SU-DHL-6 (cell line): ENCODE results near the gene GRIK1.

Experiments
- H2AFZ ChIP-seq: fragments of 200-600 bp; sonication (generic); 2 replicates; pipeline ENCODE4 v1.6.1; 2014; ENCODE audit warnings: low read depth, mild to moderate bottlenecking, moderate library complexity, mixed read lengths, antibody characterized with exemption, low read length; ENCODE audit not compliant: severe bottlenecking
- H3F3A ChIP-seq: fragments of 200-600 bp; shearing (Covaris generic); 2 replicates; pipeline ENCODE4 v1.6.0; 2016; ENCODE audit warnings: antibody characterized with exemption, mild to moderate bottlenecking; ENCODE audit not compliant: insufficient read depth
- H3K27ac ChIP-seq: fragments of 200-600 bp; sonication (generic); 2 replicates; pipeline ENCODE4 v1.5.1; 2016; ENCODE audit warnings: low read depth, mild to moderate bottlenecking, low read length, moderate library complexity, mixed read lengths
- H3K27me3 ChIP-seq: fragments of 200-600 bp; sonication (generic), shearing (Covaris generic); 2 replicates; pipeline ENCODE4 v1.6.0; 2014; ENCODE audit warnings: mild to moderate bottlenecking, low read length
- H3K36me3 ChIP-seq: fragments of 200-600 bp; sonication (generic); 2 replicates; pipeline ENCODE4 v1.6.1; 2014; ENCODE audit warnings: mild to moderate bottlenecking, low read length, mixed read lengths
- H3K4me2 ChIP-seq: fragments of 300-600, 200-600 bp; shearing (Covaris generic), sonication (generic); 2 replicates; pipeline ENCODE4 v1.6.0; 2014; ENCODE audit warnings: low read length, low read depth, mild to moderate bottlenecking; ENCODE audit not compliant: poor library complexity, severe bottlenecking
- H3K4me3 ChIP-seq: fragments of 200-600 bp; sonication (generic); 2 replicates; pipeline ENCODE4 v1.5.1; 2014; ENCODE audit warnings: antibody characterized with exemption, low read length, mild to moderate bottlenecking, mixed read lengths; ENCODE audit not compliant: insufficient read depth, poor library complexity, severe bottlenecking
- H3K79me2 ChIP-seq: fragments of 200-600 bp; sonication (generic); 2 replicates; pipeline ENCODE4 v1.6.1; 2014; ENCODE audit warnings: mild to moderate bottlenecking, low read length, moderate library complexity; ENCODE audit not compliant: insufficient read depth
- H3K9ac ChIP-seq: fragments of 200-600 bp; sonication (generic); 2 replicates; pipeline ENCODE4 v1.7.0; 2014; ENCODE audit warnings: mild to moderate bottlenecking, low read length
- H3K9me2 ChIP-seq: fragments of 200-600 bp; sonication (generic); replicated peaks from 2 replicates; pipeline ENCODE4 v1.6.1; 2014; ENCODE audit warnings: low read length; ENCODE audit not compliant: insufficient read depth
- H3K9me3 ChIP-seq: fragments of 200-600 bp; sonication (generic); 2 replicates; pipeline ENCODE4 v1.6.1; 2014; ENCODE audit warnings: low read length, mixed read lengths; ENCODE audit not compliant: insufficient read depth
- H4K20me1 ChIP-seq: fragments of 200-600 bp; sonication (generic); 2 replicates; pipeline ENCODE4 v1.6.1; 2014; ENCODE audit warnings: low read depth, mild to moderate bottlenecking, antibody characterized with exemption, low read length, moderate library complexity, mixed read lengths
- CTCF ChIP-seq: fragments of 200-600 bp; sonication (generic); IDR thresholded peaks from one replicate; pipeline ENCODE4 v1.5.1; 2017; ENCODE audit warnings: antibody characterized with exemption, mild to moderate bottlenecking, low read length, moderate library complexity; ENCODE audit not compliant: insufficient read depth, poor library complexity, severe bottlenecking
- EZH2phosphoT487 ChIP-seq: fragments of 200-600 bp; sonication (generic), shearing (Covaris generic); conservative IDR thresholded peaks from 2 replicates; pipeline ENCODE4 v1.6.1; 2018; ENCODE audit warnings: mild to moderate bottlenecking, antibody characterized with exemption, low read length, moderate library complexity, mixed read lengths

The GRIK1 gene

DNA sequence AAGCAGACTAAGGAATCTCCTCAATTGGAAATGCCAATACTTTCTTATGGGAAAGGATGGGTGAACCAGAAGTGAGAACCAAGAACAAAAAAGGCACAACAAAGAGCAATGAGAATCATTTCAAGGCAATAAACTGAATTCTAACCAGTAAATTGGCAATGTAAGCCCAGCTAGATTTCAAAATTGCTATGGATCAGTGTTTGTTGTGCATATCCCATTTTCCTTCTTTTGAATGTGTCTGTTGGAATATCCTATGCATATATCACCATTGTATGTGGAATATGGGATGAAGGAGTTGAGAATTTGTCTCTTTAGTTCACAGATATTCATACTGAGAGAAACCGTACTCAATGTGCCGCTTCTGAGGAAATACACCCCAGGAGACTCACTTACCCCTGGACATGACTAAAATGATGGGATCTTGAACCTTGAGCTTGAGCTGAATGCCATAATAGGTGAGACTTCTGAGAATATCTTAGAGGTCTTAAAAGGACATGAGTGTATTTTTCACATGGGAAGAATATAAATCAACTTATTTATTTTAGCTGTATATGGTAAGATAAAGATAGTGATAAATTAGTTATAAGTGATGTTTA is 425.0 kb downstream of the GRIK1 start:
- H3F3A ChIP-seq: no peaks in the 10 kb centered on the region
- no peaks in the 10 kb centered on the region for H3K9me2 ChIP-seq
- no peak for TF ChIP-seq CTCF
- TF ChIP-seq EZH2phosphoT487: no peak
- H3K4me2 ChIP-seq: no peak overlapping the region
- no peak overlapping the region for H3K4me3 ChIP-seq
- H3K36me3 ChIP-seq: no peaks in the 10 kb centered on the region
- no peaks in the 10 kb centered on the region for H3K9me3 ChIP-seq
- H3K27ac ChIP-seq: no peak overlapping the region
- no peaks in the 10 kb centered on the region for H3K79me2 ChIP-seq
- no peak overlapping the region for H2AFZ ChIP-seq
- H4K20me1 ChIP-seq: no peaks in the 10 kb centered on the region
- H3K9ac ChIP-seq: no peak overlapping the region
- H3K27me3 ChIP-seq: no peaks in the 10 kb centered on the region

DNA sequence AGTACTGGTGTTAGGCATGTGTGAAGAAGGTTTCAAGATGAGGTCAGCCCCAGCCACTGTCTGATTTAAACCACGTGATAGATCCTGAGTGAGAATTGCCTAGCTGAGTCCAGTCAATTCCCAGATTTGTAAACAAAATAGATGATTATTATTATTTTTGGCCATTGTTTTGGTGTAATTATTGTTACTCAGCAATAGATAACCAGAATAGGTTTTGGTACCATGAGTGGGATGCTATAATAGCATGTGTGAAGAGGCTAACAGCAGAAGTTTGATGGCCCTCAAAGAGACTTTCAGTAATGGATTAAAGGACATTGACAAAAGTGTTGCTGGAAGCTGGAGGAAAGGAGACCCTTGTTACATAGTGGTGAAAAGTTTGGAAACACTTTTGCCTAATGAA is 426.3 kb downstream of the GRIK1 start:
- H3K9me3 ChIP-seq: no peaks in the 10 kb centered on the region
- H3K9ac ChIP-seq: no peak overlapping the region
- H4K20me1 ChIP-seq: no peaks in the 10 kb centered on the region
- no peak overlapping the region for H3K4me3 ChIP-seq
- no peaks in the 10 kb centered on the region for H3K27me3 ChIP-seq
- H3K9me2 ChIP-seq: no peaks in the 10 kb centered on the region
- no peak overlapping the region for H3K27ac ChIP-seq
- H3K36me3 ChIP-seq: no peaks in the 10 kb centered on the region
- TF ChIP-seq EZH2phosphoT487: no peak
- no peak for TF ChIP-seq CTCF
- H3F3A ChIP-seq: no peaks in the 10 kb centered on the region
- no peak overlapping the region for H2AFZ ChIP-seq
- H3K4me2 ChIP-seq: no peak overlapping the region
- no peaks in the 10 kb centered on the region for H3K79me2 ChIP-seq

GRCh38 chr21:29511096-29511495 is 428.7 kb downstream of the GRIK1 start:
- Histone ChIP-seq H3K27me3 (no peaks in the 10 kb centered on the region), H4K20me1 (no peaks in the 10 kb centered on the region), H3K9me3 (no peaks in the 10 kb centered on the region), H3K9me2 (no peaks in the 10 kb centered on the region), H3F3A (no peaks in the 10 kb centered on the region), H3K79me2 (no peaks in the 10 kb centered on the region), H3K4me2 (no peak overlapping the region), H3K4me3 (no peak overlapping the region), H3K36me3 (no peaks in the 10 kb centered on the region), H3K9ac (no peak overlapping the region), H2AFZ (no peak overlapping the region), H3K27ac (no peak overlapping the region)
- TF ChIP-seq EZH2phosphoT487: no peak
- TF ChIP-seq CTCF: no peak
